ENCODE results near the gene TGFBR2. TPM values are rescaled to one million over a fixed set of nuclear protein-coding genes. Genes with fewer than 3 reads are reported as not detected.
"Not testable (repeated sequence)": the region's sequence is repeated elsewhere in the genome, so short reads cannot be mapped to it uniquely, and the experiment has no call there.

TGFBR2 gene
- total RNA-seq, 1 donor, result 393 TPM

GRCh38 chr3:30622047-30622545 is 15.7 kb downstream of the TGFBR2 start:
- TF ChIP-seq CTCF (IDR thresholded peaks at IDR 0.05; ENCODE audit: insufficient read depth, low read length), result no peak
- DNase-seq (ENCODE audit: low read depth), result no peak
- H3K4me3 ChIP-seq (ENCODE audit: low read depth, low read length), result no peak overlapping the region

DNA sequence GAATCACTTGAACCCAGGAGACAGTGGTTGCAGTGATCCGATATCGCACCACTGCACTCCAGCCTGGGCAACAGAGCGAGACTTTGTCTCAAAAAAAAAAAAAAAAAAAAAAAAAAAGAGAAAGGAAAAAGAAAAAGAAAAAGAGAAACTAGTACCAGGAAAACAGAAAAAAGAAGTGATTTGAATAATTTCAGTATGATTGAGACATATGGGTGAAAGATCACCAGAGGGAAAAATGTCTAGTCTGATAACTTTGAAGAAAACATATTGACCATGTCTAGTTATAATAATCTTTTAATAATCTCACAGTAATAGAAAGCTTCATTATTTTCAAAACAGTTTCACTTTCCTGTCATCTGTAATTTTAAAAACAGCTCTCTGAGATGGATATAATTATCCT is 16.4 kb downstream of the TGFBR2 start:
- no peak for DNase-seq (ENCODE audit: low read depth)
- no peak for TF ChIP-seq CTCF (IDR thresholded peaks at IDR 0.05; ENCODE audit: insufficient read depth, low read length)
- no peak overlapping the region for H3K4me3 ChIP-seq (ENCODE audit: low read depth, low read length)

GRCh38 chr3:30623351-30623750 is 16.9 kb downstream of the TGFBR2 start:
- TF ChIP-seq CTCF (IDR thresholded peaks at IDR 0.05; ENCODE audit: insufficient read depth, low read length), result no peak
- no peak overlapping the region for H3K4me3 ChIP-seq (ENCODE audit: low read depth, low read length)
- no peak for DNase-seq (ENCODE audit: low read depth)

DNA sequence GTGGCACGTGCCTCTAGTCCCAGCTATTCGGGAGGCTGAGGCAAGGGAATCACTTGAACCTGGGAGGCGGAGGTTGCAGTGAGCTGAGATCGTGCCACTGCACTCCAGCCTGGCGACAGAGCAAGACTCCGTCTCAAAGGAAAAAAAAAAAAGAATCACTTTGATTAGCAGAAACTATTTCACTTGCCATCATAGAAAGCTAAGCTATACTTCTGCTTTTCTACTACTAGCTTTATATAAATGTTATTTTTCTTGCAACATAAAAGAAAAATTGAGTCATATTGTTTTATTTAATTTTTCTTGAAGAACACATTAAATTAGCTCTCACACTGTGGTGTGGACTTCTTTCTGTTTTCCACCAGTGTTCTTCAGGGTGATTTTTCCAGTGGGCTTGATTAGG is 18.1 kb downstream of the TGFBR2 start:
- H3K4me3 ChIP-seq (ENCODE audit: low read depth, low read length); DNase-seq (ENCODE audit: low read depth): not testable (repeated sequence)

DNA sequence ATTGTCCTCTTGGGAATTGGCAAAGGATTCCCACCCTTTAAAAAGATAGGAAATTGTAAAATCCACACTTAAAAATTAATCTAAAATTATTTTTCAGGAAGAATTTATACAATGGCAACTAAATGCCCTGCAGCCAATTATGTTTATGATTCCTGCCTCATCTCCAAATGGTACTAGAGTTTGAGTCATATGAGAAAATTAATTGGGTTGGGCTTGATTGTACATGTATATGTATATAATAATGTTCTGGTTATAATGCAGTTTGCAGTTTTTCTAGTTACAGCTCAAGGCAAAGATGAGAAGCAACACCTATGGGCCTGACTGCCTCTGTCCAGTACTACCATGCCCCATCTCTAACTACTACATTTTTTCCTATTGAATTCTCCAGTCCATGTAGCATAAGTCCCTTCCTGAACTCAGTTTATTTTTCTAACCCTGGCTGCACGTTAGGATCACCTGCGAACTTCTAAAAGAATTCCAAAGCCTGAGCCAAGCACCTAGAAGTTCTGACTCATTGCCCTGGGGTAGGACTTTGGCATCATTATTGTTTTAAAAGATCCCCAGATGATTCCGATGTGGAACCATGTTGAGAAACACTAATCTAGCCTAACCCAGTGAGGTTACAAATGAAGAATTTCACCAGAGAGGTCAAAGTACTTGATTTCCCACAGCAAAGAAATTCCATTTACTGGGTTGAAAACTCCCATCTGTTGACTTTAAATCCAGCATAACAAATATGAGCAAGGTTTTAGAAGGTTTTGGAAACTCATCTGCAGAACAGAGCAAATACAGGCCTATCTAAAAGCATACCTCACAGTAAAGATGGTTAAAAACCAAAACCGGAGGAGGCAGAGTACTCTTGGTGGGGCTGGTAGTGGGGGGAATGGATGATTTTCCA is 19.4 kb downstream of the TGFBR2 start:
- no peak overlapping the region for H3K4me3 ChIP-seq (ENCODE audit: low read depth, low read length)
- peak; percentile 91 for DNase-seq (ENCODE audit: low read depth)
- TF ChIP-seq CTCF (IDR thresholded peaks at IDR 0.05; ENCODE audit: insufficient read depth, low read length), result no peak

GRCh38 chr3:30626443-30627180 is 20.2 kb downstream of the TGFBR2 start:
- TF ChIP-seq CTCF (IDR thresholded peaks at IDR 0.05; ENCODE audit: insufficient read depth, low read length), result no peak
- DNase-seq (ENCODE audit: low read depth), result peak; percentile 85
- no peak overlapping the region for H3K4me3 ChIP-seq (ENCODE audit: low read depth, low read length)

All from fibroblast of the aortic adventitia (primary cell).